Nephron (organoid): ENCODE data around the gene GSK3A.

ENCODE experiments used
- H3K27ac Mint-ChIP-seq, 3 experiments: 2 replicates each; pipeline ENCODE4 v1.8.0; 2020; ENCODE audit warnings: mixed read lengths in 3 of 3, mild to moderate bottlenecking in 2 of 3, moderate library complexity in 1 of 3
- H3K27me3 Mint-ChIP-seq: 2 replicates; pipeline ENCODE4 v1.8.0; 2021; ENCODE audit warnings: low read depth, mild to moderate bottlenecking, moderate library complexity, mixed read lengths
- H3K36me3 Mint-ChIP-seq: 2 replicates; pipeline ENCODE4 v1.8.0; 2020; ENCODE audit warnings: low read depth, mixed read lengths
- H3K4me1 Mint-ChIP-seq: 2 replicates; pipeline ENCODE4 v1.8.0; 2020; ENCODE audit warnings: mixed read lengths
- H3K4me3 Mint-ChIP-seq, 3 experiments: 2 replicates each; pipeline ENCODE4 v1.8.0; 2020; ENCODE audit warnings: mild to moderate bottlenecking in 3 of 3, mixed read lengths in 3 of 3, moderate library complexity in 2 of 3
- H3K9me3 Mint-ChIP-seq: 2 replicates; pipeline ENCODE4 v1.8.0; 2020; ENCODE audit warnings: mixed read lengths
- CTCF ChIP-seq, 3 experiments: fragments of 200-600 bp; sonication (generic); IDR thresholded peaks; one replicate each; pipeline ENCODE4 v1.5.0; 2021; ENCODE audit warnings: antibody characterized with exemption in 3 of 3; ENCODE audit not compliant: unreplicated experiment in 3 of 3

Gene GSK3A

GRCh38 chr19:42200116-42200715 is 42.2 kb downstream of the GSK3A start:
- no peak overlapping the region for H3K27ac Mint-ChIP-seq
- H3K4me3 Mint-ChIP-seq, result no peak overlapping the region
- H3K4me1 Mint-ChIP-seq, result no peaks in the 10 kb centered on the region
- no peak for TF ChIP-seq CTCF (IDR thresholded peaks at IDR 0.05; ENCODE audit: unreplicated experiment in 3 of 3)
- no peaks in the 10 kb centered on the region for H3K27me3 Mint-ChIP-seq
- H3K9me3 Mint-ChIP-seq, result peaks cover 2% of the 10 kb centered on the region
- peaks cover 53% of the 10 kb centered on the region for H3K36me3 Mint-ChIP-seq

GRCh38 chr19:42199440-42200115 is 42.8 kb downstream of the GSK3A start:
- H3K4me1 Mint-ChIP-seq, result no peaks in the 10 kb centered on the region
- peaks cover 2% of the 10 kb centered on the region for H3K9me3 Mint-ChIP-seq
- no peak overlapping the region for H3K27ac Mint-ChIP-seq
- no peak overlapping the region for H3K4me3 Mint-ChIP-seq
- no peaks in the 10 kb centered on the region for H3K27me3 Mint-ChIP-seq
- TF ChIP-seq CTCF (IDR thresholded peaks at IDR 0.05; ENCODE audit: unreplicated experiment in 3 of 3), result no peak
- peaks cover 46% of the 10 kb centered on the region for H3K36me3 Mint-ChIP-seq

GRCh38 chr19:42198676-42199439 is 43.5 kb downstream of the GSK3A start:
- Mint-ChIP-seq H3K27me3 (peaks cover 4% of the 10 kb centered on the region), H3K27ac (no peak overlapping the region), H3K4me3 (no peak overlapping the region), H3K9me3 (peaks cover 2% of the 10 kb centered on the region), H3K36me3 (peaks cover 46% of the 10 kb centered on the region), H3K4me1 (no peaks in the 10 kb centered on the region)
- TF ChIP-seq CTCF (IDR thresholded peaks at IDR 0.05; ENCODE audit: unreplicated experiment in 3 of 3), result no peak

- peaks cover 13% of the 10 kb centered on the region for H3K27me3 Mint-ChIP-seq
- H3K9me3 Mint-ChIP-seq, result peaks cover 5% of the 10 kb centered on the region
- H3K4me1 Mint-ChIP-seq, result no peaks in the 10 kb centered on the region
- H3K27ac Mint-ChIP-seq, result no peak overlapping the region
- H3K4me3 Mint-ChIP-seq, result no peak overlapping the region
- TF ChIP-seq CTCF (IDR thresholded peaks at IDR 0.05; ENCODE audit: unreplicated experiment in 3 of 3), result no peak
- peaks cover 39% of the 10 kb centered on the region for H3K36me3 Mint-ChIP-seq
Observed at GRCh38 chr19:42197375-42197817, 45.0 kb downstream of the GSK3A start.

GRCh38 chr19:42196011-42197001 is 46.1 kb downstream of the GSK3A start:
- Mint-ChIP-seq H3K27me3 (peaks cover 22% of the 10 kb centered on the region), H3K27ac (no peak overlapping the region), H3K36me3 (peaks cover 31% of the 10 kb centered on the region), H3K4me3 (no peak overlapping the region), H3K9me3 (peaks cover 5% of the 10 kb centered on the region), H3K4me1 (no peaks in the 10 kb centered on the region)
- no peak for TF ChIP-seq CTCF (IDR thresholded peaks at IDR 0.05; ENCODE audit: unreplicated experiment in 3 of 3)
